OCI-LY1 (cell line): ENCODE data around the gene TMCO2.

Experiments used
- H2AFZ ChIP-seq: fragments of 200-600 bp; sonication (generic), shearing (Covaris generic); 2 replicates; pipeline ENCODE4 v1.6.0; 2014; ENCODE audit warnings: antibody characterized with exemption, mild to moderate bottlenecking, low read length
- H3F3A ChIP-seq: fragments of 200-600 bp; sonication (generic), shearing (Covaris generic); 2 replicates; pipeline ENCODE4 v1.6.0; 2014; ENCODE audit warnings: mild to moderate bottlenecking, antibody characterized with exemption, low read length, moderate library complexity; ENCODE audit not compliant: insufficient read depth
- H3K27ac ChIP-seq: fragments of 200-600 bp; sonication (generic); 2 replicates; pipeline ENCODE4 v1.5.1; 2014; ENCODE audit warnings: low read length, mixed run types, mild to moderate bottlenecking, low read depth; ENCODE audit not compliant: poor library complexity, severe bottlenecking
- H3K27me3 ChIP-seq: fragments of 200-600 bp; sonication (generic); 2 replicates; pipeline ENCODE4 v1.6.0; 2014; ENCODE audit warnings: antibody characterized with exemption, mild to moderate bottlenecking, low read length, moderate library complexity; ENCODE audit not compliant: insufficient read depth
- H3K36me3 ChIP-seq: fragments of 200-600 bp; sonication (generic); 2 replicates; pipeline ENCODE4 v1.6.1; 2014; ENCODE audit warnings: mild to moderate bottlenecking, antibody characterized with exemption, low read length, moderate library complexity, mixed read lengths; ENCODE audit not compliant: insufficient read depth
- H3K4me1 ChIP-seq: fragments of 200-600 bp; sonication (generic); 2 replicates; pipeline ENCODE4 v1.5.1; 2014; ENCODE audit warnings: mild to moderate bottlenecking, low read length, moderate library complexity; ENCODE audit not compliant: insufficient read depth, severe bottlenecking
- H3K4me2 ChIP-seq: fragments of 200-600 bp; sonication (generic), shearing (Covaris generic); 2 replicates; pipeline ENCODE4 v1.6.1; 2014; ENCODE audit warnings: low read length
- H3K4me3 ChIP-seq: fragments of 200-600 bp; sonication (generic); 2 replicates; pipeline ENCODE4 v1.5.1; 2014; ENCODE audit warnings: low read length, low read depth, mild to moderate bottlenecking, mixed read lengths; ENCODE audit not compliant: poor library complexity, severe bottlenecking
- H3K79me2 ChIP-seq: fragments of 200-600 bp; shearing (Covaris generic); 2 replicates; pipeline ENCODE4 v1.6.1; 2016; ENCODE audit warnings: mixed run types, low read length, mixed read lengths; ENCODE audit not compliant: insufficient read depth
- H3K9ac ChIP-seq: fragments of 200-600 bp; sonication (generic), shearing (Covaris generic); 2 replicates; pipeline ENCODE4 v1.6.1; 2014; ENCODE audit warnings: mild to moderate bottlenecking, low read length, mixed read lengths
- H3K9me2 ChIP-seq: fragments of 200-600 bp; sonication (generic), shearing (Covaris generic); 2 replicates; pipeline ENCODE4 v1.6.1; 2014; ENCODE audit warnings: low read depth, mild to moderate bottlenecking, low read length, mixed read lengths
- H3K9me3 ChIP-seq: fragments of 200-600 bp; shearing (Covaris generic); 2 replicates; pipeline ENCODE4 v1.6.1; 2014; ENCODE audit warnings: low read length, mixed read lengths
- H4K20me1 ChIP-seq: fragments of 200-600 bp; sonication (generic), shearing (Covaris generic); 2 replicates; pipeline ENCODE4 v1.6.0; 2016; ENCODE audit warnings: mild to moderate bottlenecking, low read length; ENCODE audit not compliant: insufficient read depth
- CTCF ChIP-seq: fragments of 200-600 bp; sonication (generic), shearing (Covaris generic); IDR thresholded peaks from 2 replicates; pipeline ENCODE4 v1.5.1; 2017; ENCODE audit warnings: mild to moderate bottlenecking, antibody characterized with exemption, low read length, moderate library complexity, mixed read lengths
- EZH2 ChIP-seq: fragments of 200-600 bp; sonication (generic), shearing (Covaris generic); IDR thresholded peaks from 2 replicates; pipeline ENCODE4 v1.8.0; 2017; ENCODE audit warnings: borderline replicate concordance, mixed run types, mild to moderate bottlenecking, antibody characterized with exemption, low read length, moderate library complexity, mixed read lengths

Gene TMCO2

GRCh38 chr1:40274331-40274730, 26.6 kb downstream of the TMCO2 start:
- Histone ChIP-seq H3K4me3 (no peak overlapping the region), H3K4me1 (no peaks in the 10 kb centered on the region), H2AFZ (no peak overlapping the region), H4K20me1 (no peaks in the 10 kb centered on the region), H3F3A (no peaks in the 10 kb centered on the region), H3K4me2 (no peak overlapping the region), H3K79me2 (no peaks in the 10 kb centered on the region), H3K36me3 (peaks cover 69% of the 10 kb centered on the region), H3K27me3 (no peaks in the 10 kb centered on the region), H3K27ac (no peak overlapping the region), H3K9me2 (no peaks in the 10 kb centered on the region), H3K9me3 (no peaks in the 10 kb centered on the region), H3K9ac (no peak overlapping the region)
- no peak for TF ChIP-seq CTCF
- no peak for TF ChIP-seq EZH2

GRCh38 chr1:40276122-40276521, 28.4 kb downstream of the TMCO2 start:
- Histone ChIP-seq H4K20me1 (no peaks in the 10 kb centered on the region), H3K9me3 (no peaks in the 10 kb centered on the region), H3K36me3 (peaks cover 67% of the 10 kb centered on the region), H3K9ac (no peak overlapping the region), H3K4me1 (no peaks in the 10 kb centered on the region), H3K4me3 (no peak overlapping the region), H3K79me2 (no peaks in the 10 kb centered on the region), H3K27me3 (no peaks in the 10 kb centered on the region), H3K27ac (no peak overlapping the region), H3K4me2 (no peak overlapping the region), H3K9me2 (no peaks in the 10 kb centered on the region), H3F3A (no peaks in the 10 kb centered on the region), H2AFZ (no peak overlapping the region)
- no peak for TF ChIP-seq EZH2
- no peak for TF ChIP-seq CTCF

GRCh38 chr1:40281853-40282252, 34.1 kb downstream of the TMCO2 start:
- Histone ChIP-seq H3K79me2 (no peaks in the 10 kb centered on the region), H3F3A (no peaks in the 10 kb centered on the region), H3K4me2 (no peak overlapping the region), H3K27ac (no peak overlapping the region), H3K36me3 (peaks cover 54% of the 10 kb centered on the region), H3K9me2 (no peaks in the 10 kb centered on the region), H4K20me1 (no peaks in the 10 kb centered on the region), H2AFZ (no peak overlapping the region), H3K4me1 (no peaks in the 10 kb centered on the region), H3K9ac (no peak overlapping the region), H3K4me3 (no peak overlapping the region), H3K9me3 (no peaks in the 10 kb centered on the region), H3K27me3 (no peaks in the 10 kb centered on the region)
- TF ChIP-seq CTCF, result no peak
- no peak for TF ChIP-seq EZH2
